ENCODE data around the gene CD52.

The CD52 gene

DNA sequence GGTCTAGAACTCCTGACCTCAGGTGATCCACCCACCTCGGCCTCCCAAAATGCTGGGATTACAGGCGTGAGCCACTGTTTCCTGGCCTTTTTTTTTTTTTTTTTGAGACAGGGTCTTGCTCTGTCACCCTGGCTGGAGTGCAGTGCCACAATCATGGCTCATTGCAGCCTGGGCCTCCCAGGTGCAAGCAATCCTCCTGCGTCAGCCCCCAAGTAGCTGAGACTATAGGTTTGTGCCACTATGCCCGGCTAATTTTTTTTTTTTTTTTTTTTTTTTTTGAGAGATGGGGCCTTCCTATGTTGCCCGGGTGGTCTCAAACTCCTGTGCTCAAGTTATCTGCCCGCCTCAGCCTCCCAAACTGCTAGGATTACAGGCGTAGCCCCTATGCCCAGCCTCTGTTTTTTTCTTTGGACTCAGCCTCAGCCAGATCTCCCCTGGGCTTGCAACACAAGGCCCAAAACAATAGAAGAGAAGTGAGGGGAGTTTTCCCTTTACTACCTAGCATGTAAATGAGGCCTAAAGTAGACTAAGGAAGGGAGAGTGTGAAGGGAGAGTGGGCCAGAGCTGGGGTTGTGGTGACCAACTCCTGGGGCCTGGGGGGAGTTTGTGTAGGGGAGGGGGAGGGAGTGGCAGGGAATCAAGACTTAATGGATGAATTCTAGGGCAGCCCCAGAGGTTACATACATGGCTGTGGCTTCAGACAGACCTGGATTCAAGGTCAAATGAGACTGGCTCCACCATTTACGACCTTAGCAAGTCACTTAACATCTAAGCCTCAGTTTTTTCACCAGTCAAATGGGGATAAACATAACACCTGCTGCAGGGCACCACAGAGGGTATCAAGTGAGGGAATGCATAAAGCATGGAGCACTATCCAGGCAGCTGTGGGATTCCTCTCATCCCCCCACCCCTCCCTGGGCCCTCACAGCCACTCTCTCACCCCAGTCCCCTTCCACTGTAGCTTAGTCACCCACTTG, 1.6 kb upstream of the CD52 start:
- no peaks in the 10 kb centered on the region for H3K36me3 Mint-ChIP-seq (ENCODE audit: low read depth)
- peaks cover under 1% of the 10 kb centered on the region for H3K4me1 Mint-ChIP-seq
- H3K27ac Mint-ChIP-seq = no peak overlapping the region
- no peaks in the 10 kb centered on the region for H3K9me3 Mint-ChIP-seq
- H3K27me3 Mint-ChIP-seq (ENCODE audit: low read depth) = peaks cover 12% of the 10 kb centered on the region
- TF ChIP-seq, protein P1, sequence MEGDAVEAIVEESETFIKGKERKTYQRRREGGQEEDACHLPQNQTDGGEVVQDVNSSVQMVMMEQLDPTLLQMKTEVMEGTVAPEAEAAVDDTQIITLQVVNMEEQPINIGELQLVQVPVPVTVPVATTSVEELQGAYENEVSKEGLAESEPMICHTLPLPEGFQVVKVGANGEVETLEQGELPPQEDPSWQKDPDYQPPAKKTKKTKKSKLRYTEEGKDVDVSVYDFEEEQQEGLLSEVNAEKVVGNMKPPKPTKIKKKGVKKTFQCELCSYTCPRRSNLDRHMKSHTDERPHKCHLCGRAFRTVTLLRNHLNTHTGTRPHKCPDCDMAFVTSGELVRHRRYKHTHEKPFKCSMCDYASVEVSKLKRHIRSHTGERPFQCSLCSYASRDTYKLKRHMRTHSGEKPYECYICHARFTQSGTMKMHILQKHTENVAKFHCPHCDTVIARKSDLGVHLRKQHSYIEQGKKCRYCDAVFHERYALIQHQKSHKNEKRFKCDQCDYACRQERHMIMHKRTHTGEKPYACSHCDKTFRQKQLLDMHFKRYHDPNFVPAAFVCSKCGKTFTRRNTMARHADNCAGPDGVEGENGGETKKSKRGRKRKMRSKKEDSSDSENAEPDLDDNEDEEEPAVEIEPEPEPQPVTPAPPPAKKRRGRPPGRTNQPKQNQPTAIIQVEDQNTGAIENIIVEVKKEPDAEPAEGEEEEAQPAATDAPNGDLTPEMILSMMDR (IDR thresholded peaks at IDR 0.05; ENCODE audit: unreplicated experiment in 3 of 3) = no peak
- no peak overlapping the region for H3K4me3 Mint-ChIP-seq

DNA sequence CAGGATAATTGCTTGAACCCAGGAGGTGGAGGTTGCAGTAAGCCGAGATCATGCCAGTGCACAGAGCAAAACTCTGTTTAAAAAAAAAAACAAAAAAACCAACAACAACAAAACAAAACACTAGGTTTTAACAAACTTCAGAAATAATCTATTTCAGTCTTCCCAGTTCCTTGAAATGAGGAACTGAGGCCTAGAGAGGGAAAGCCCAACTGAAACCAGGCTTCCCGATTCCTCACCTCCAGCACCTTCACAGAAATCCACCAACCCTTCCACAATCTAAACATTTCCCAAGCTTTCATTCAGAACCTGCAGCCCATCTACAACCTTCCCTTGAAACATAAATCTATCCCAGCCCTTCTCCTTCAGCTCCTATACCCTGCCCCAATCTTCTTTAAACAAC, 612 bp upstream of the CD52 start:
- peaks cover 5% of the 10 kb centered on the region for H3K4me1 Mint-ChIP-seq
- H3K4me3 Mint-ChIP-seq = no peak overlapping the region
- H3K27me3 Mint-ChIP-seq (ENCODE audit: low read depth) = peaks cover 6% of the 10 kb centered on the region
- TF ChIP-seq, protein P1 (IDR thresholded peaks at IDR 0.05; ENCODE audit: unreplicated experiment in 3 of 3) = no peak
- no peaks in the 10 kb centered on the region for H3K9me3 Mint-ChIP-seq
- peak overlapping the region in 1 of 3 experiments; percentile 2 for H3K27ac Mint-ChIP-seq
- no peaks in the 10 kb centered on the region for H3K36me3 Mint-ChIP-seq (ENCODE audit: low read depth)

DNA sequence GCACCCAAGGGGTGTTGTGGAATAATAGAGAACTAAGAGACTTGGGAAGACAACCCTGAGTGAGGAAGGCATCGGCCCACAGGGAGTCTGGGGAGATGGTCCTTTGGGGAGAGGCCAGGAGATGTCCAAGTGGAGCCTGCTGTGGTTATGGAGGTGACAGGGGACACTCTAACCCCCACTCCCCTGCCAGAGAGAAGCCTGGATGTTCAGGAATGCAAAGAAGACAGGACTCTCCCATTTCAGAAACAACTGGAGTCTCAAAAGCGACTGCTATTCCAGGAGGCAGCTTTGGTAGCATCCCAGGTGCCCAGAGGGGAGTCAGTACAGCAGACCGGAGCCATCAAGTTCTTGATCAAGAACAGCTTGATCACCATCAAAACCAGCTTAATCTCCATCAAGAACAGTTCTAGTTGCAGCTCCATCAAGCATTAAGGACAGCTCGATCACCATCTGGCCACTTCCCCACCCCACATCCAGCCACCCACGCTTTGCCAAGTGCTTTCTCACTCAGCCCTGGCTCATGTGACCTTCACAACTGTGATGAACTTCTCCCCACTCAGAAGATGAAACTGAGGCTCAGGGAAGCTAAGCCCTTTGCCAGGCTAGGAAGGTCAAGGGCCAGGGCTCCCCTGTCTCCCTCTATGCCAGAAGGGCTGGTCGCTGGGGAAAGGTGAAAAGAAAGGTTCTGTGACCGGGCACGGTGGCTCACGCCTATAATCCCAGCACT, 743 bp downstream of the CD52 start:
- Mint-ChIP-seq H3K4me3 (no peak overlapping the region), H3K9me3 (no peaks in the 10 kb centered on the region), H3K27me3 (ENCODE audit: low read depth) (peaks cover 11% of the 10 kb centered on the region), H3K27ac (no peak overlapping the region), H3K36me3 (ENCODE audit: low read depth) (no peaks in the 10 kb centered on the region), H3K4me1 (peaks cover 5% of the 10 kb centered on the region)
- TF ChIP-seq, protein P1 (IDR thresholded peaks at IDR 0.05; ENCODE audit: unreplicated experiment in 3 of 3) = no peak

DNA sequence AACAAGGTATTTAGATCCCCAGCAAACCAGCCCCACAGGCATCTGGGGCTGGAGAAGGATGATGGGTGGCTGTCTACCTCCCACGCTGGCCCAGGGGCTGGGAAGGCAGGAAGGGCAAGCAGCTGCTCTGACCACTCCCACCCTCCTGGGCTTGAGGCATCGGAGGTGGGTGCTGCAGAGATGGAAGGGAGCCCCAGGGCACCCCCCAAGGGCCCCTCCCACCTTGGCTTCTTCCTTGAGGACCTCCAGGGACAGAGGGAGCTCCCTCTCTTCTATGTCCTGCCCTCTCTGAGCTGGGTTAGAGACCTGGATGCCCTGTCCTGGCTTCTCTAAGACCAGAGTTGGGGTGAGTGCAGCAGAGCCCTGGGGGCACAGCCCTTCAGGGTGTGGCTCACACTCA, 3.1 kb downstream of the CD52 start:
- H3K27ac Mint-ChIP-seq = no peak overlapping the region
- H3K27me3 Mint-ChIP-seq (ENCODE audit: low read depth) = peaks cover 11% of the 10 kb centered on the region
- TF ChIP-seq, protein P1 (IDR thresholded peaks at IDR 0.05; ENCODE audit: unreplicated experiment in 3 of 3) = no peak
- no peaks in the 10 kb centered on the region for H3K9me3 Mint-ChIP-seq
- H3K4me3 Mint-ChIP-seq = no peak overlapping the region
- H3K36me3 Mint-ChIP-seq (ENCODE audit: low read depth) = no peaks in the 10 kb centered on the region
- H3K4me1 Mint-ChIP-seq = peaks cover 5% of the 10 kb centered on the region

DNA sequence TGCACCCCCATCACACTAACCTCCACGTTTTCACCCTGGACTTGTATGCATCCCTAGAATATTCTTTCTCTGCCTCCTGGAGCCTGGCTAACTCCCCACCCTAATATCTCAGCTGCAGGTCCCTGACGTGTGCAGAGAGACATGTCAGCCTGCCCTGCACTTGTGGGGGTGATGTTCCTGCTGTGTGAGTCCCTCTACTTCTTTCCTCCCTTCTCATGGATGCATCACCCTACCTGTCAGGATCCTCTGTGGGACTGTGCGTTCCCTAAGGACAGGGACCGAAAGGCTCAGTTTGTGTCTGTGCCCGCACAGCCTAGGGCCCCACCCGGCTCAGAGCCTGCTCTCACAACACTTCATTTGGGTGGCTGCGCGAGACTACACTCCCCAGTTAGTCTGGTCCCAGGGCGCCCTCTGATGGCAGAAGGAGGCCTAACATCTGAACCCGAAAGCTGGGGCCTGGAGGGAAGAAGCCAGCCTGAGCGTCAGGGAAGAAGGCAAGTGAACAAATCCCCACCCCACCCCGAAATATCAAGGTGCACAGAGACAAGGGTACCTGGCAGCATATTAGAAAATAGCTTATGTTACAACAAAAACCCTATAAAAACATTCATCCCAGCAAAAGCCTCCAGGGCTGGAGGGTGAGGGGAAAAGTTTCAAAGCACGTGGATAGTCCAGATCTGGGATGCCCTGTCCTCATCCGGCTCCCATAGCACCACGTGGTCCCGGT, 3.7 kb downstream of the CD52 start:
- H3K4me1 Mint-ChIP-seq = peaks cover 5% of the 10 kb centered on the region
- no peak overlapping the region for H3K4me3 Mint-ChIP-seq
- H3K27ac Mint-ChIP-seq = no peak overlapping the region
- peaks cover 11% of the 10 kb centered on the region for H3K27me3 Mint-ChIP-seq (ENCODE audit: low read depth)
- TF ChIP-seq, protein P1 (IDR thresholded peaks at IDR 0.05; ENCODE audit: unreplicated experiment in 3 of 3) = peak; percentile 80 to 90 (median 80)
- H3K36me3 Mint-ChIP-seq (ENCODE audit: low read depth) = no peaks in the 10 kb centered on the region
- no peaks in the 10 kb centered on the region for H3K9me3 Mint-ChIP-seq
